GM13977 (cell line): ENCODE results near the gene ABCF2.

Experiments
- DNase-seq: peaks from one replicate; pipeline ENCODE4 v3.0.0; 2012; ENCODE audit warnings: low spot score
- CTCF ChIP-seq: IDR thresholded peaks from 2 replicates; pipeline ENCODE4 v1.5.1; 2012; ENCODE audit warnings: mild to moderate bottlenecking, control low read depth; ENCODE audit not compliant: insufficient read depth; ENCODE audit errors: extremely low read depth, missing control alignments
- in situ Hi-C: fragments of 300-500 bp; cut with MboI; formaldehyde crosslinking; loops from one replicate; pipeline ENCODE4 v1.12.0; 2022; ENCODE audit warnings: low sequenced_read_pairs, low pct_unique_long_range_greater_than_20kb, mixed read lengths, inconsistent platforms; ENCODE audit not compliant: unreplicated experiment

Gene ABCF2

GRCh38 chr7:151226875-151227782, at the start of gene ABCF2:
Gene ABCF2 (minus strand): TSS chr7:151227205. CDS start chr7:151226458, 747 bp downstream.
- peak; percentile 97 for DNase-seq
- no peak for TF ChIP-seq CTCF
- in situ Hi-C loops = no loop called here

- no peak for DNase-seq
- in situ Hi-C loops = no loop called here
- no peak for TF ChIP-seq CTCF
Observed at GRCh38 chr7:151275813-151276577, 49.0 kb upstream of the ABCF2 start.

- in situ Hi-C loops = no loop called here
Observed at GRCh38 chr7:151274936-151275812, 48.2 kb upstream of the ABCF2 start.

GRCh38 chr7:151274396-151274795, 47.4 kb upstream of the ABCF2 start:
- in situ Hi-C loops = no loop called here
- DNase-seq = no peak
- no peak for TF ChIP-seq CTCF

More at GRCh38 chr7:151274936-151275812, 48.2 kb upstream of the ABCF2 start:
- no peak for TF ChIP-seq CTCF
- no peak for DNase-seq

GRCh38 chr7:151273651-151274390, 46.8 kb upstream of the ABCF2 start:
- DNase-seq = no peak
- TF ChIP-seq CTCF = no peak
- in situ Hi-C loops = no loop called here
